Gastroesophageal sphincter (tissue), 3 donors: ENCODE measurements around the gene AFG1L.

Experiments
- CTCF ChIP-seq, 4 experiments: fragments of 200-600 bp in 2 of 4; fragments of 450-650 bp in 2 of 4; sonication (generic) in 1 of 4; IDR thresholded peaks; one replicate each; pipeline ENCODE4 v1.5.1; 2017 to 2019; ENCODE audit warnings: antibody characterized with exemption in 4 of 4, mild to moderate bottlenecking in 2 of 4, moderate library complexity in 2 of 4
- POLR2A ChIP-seq, 2 donors: fragments of 450-650 bp; IDR thresholded peaks; one replicate each; pipeline ENCODE4 v1.6.1; 2017; ENCODE audit warnings: antibody characterized with exemption in 2 of 2, mild to moderate bottlenecking in 2 of 2, moderate library complexity in 1 of 2

- TF ChIP-seq POLR2A (IDR thresholded peaks at IDR 0.05) (no peak), CTCF (IDR thresholded peaks at IDR 0.05) (no peak)
Observed at GRCh38 chr6:108287373-108287772, 7.5 kb upstream of the AFG1L start.
